Progenitor cell of endocrine pancreas (in vitro differentiated cells): Measurements from ENCODE around the gene PSG5. TPM values are rescaled to one million over a fixed set of nuclear protein-coding genes. Genes with fewer than 3 reads are reported as not detected.

ENCODE experiments used
- total RNA-seq: library from RNA; stranded (reverse); gene quantifications from 2 replicates; pipeline ENCODE4 v1.2.1, GENCODE V29; 2021

PSG5 gene
- total RNA-seq, 1 donor from 2014 or later = not detected

Other genes starting within 250 kb of the PSG5 start
- not detected in 2 replicates for gene PSG7, start 249.3 kb downstream of the PSG5 start, total RNA-seq
- not detected in 2 replicates for gene PSG11, start 160.1 kb downstream of the PSG5 start, total RNA-seq
- gene PSG2, start 103.8 kb downstream of the PSG5 start, total RNA-seq = not detected in 2 replicates
- gene PSG4, start 19.1 kb upstream of the PSG5 start, total RNA-seq = not detected in 2 replicates
- not detected in 2 replicates for gene PSG9, start 83.0 kb upstream of the PSG5 start, total RNA-seq
- not detected in 2 replicates for gene CD177, start 167.2 kb upstream of the PSG5 start, total RNA-seq
- not detected in 2 replicates for gene TEX101, start 228.4 kb upstream of the PSG5 start, total RNA-seq